Activated gamma-delta T cell treated with Interleukin-2 at 50 U/mL for 16 hours (primary cell): Measurements from ENCODE around the gene FOXP1.
"Not testable (repeated sequence)": the region's sequence is repeated elsewhere in the genome, so short reads cannot be mapped to it uniquely, and the experiment has no call there.

Source experiments
- DNase-seq: peaks from one replicate; pipeline ENCODE4 v3.0.0-alpha.2; 2020

Gene FOXP1

DNA sequence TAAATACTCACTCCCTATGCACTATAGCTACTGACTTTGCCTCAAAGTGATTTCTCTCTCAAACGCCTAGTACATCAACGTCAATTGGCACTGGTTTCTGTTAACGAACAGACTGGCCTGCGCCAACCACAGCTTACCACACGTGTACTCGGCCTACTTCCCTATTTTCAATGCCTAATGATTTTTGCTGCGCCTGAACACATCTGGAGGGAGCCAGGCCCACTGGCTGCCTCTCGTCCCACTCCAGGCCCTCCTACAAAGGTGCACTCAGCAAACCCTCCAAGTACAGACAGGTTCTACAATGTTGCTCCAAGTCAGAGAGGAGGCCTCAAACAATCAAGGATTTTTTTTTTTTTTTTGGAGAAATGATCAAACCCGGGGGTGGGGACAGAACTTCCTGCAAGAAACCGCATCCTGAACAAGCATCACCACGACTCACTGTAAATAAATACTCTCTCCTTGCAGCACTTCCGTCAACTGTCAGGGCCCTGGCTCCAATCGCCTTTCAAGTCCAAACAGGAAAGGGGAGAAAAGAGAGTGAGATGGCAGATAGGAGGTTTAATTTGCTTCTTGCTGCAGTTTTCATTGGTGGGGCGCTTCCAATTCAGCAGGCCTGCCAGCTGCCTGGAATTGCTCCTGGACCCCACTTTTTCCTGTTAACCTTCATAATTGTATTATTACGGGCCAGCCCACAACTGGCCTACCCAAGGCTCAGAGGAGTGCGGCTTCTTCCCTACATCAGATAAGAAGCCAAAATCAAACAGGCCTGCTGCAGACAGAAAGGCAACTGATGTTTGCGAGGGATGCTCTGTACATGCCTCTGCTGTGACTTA lies 139.3 kb downstream of the FOXP1 start:
- peak; percentile 72 for DNase-seq

DNA sequence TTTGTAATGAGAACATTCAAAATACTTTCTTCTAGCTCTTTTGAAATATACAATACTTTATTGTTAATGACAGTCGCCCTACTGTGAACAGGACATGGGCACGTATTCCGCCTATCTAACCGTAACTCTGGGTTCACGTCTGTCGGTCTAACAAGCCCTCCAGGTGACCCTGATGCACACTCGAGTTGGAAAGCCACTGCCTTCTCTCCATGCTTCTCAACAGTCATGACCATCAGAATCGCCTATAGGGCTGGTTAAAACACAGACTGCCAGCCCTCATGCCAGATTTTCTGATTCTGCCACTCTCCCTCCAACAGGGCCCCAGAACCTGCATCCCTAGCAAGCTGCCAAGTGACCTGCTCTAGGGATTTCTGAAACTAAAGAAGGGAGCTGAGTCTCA lies 140.2 kb downstream of the FOXP1 start:
- DNase-seq: no peak

DNA sequence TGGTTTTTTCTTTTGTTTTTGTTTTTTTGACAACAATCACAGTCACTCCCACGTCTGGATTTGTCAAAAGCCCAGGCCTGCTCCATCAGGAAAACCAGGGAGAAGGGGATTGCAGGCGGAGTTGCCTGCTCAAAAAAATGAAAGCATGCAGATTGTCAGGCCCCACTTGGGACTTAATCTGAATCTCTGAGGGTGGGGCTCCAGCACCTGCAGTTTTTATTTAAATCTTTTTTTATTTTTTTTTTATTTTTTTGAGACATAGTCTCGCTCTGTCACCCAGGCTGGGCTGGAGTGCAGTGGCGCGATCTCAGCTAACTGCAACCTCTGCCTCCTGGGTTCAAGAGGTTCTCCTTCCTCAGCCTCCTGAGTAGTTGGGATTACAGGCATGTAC lies 140.9 kb downstream of the FOXP1 start:
- no peak for DNase-seq

DNA sequence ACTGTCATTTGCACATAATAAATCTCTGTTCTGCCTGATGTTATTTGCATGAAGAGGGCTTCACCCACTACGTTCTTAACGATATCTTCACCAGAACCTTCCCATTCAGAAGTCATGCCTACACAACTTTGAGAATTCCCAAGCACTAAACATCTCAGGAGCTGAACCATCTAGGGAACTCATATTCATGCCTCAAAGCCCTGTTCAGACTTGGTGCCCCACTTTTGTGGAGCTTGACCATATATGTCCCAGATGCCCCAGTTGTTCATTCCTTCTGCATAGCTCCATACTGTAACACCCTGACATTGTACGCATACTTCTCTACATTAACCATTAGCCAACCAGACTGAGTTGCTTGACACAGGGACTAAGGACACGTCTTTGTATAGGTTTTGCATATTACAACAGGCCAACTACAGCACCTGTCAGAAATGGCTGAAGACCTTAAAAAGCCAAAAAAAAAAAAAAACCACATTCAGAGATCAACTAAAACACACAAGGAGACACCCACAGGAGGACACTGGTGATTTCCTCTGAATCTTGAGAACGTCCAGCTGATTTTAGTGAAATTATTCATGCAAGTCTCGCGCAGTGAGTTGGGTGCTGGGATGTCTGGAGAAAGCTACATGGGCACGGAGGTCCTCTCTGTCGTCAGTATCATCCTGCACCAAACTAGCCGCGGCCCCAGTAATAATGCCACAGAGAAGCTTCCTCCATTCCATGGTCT lies 141.4 kb downstream of the FOXP1 start:
- no peak for DNase-seq

DNA sequence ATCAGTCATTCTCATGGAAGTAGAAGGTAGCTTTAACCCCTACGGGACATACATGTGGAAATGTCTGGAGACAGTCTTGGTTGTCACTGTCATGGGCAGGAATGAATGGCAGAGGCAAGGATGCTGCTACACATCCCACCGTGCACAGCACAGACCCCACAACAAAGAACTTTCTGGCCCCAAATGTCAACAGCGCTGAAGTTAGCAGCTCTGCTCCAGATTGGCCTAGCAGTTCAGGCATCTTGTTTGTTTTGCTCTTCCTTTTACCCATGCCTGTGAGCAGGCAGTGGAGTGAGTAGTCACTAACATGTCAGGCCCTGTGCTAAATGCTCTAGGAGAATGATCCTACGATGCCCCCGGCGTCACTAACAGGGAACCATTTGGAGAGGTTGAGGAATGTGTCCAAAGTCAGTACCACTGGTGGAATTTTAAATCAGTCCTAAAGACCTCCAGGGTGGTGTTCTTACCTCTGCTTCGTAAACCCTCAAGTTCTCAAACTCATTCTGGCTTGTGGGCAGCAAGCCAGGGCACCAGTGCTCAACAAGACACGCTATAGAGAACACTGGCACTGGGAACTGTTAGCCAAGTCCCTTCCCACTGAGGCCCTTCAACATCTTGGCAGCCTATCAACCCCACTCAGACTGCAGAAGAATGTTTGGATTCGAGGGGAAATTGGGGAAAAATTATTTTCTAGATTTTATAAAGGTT lies 142.2 kb downstream of the FOXP1 start:
- DNase-seq: no peak

DNA sequence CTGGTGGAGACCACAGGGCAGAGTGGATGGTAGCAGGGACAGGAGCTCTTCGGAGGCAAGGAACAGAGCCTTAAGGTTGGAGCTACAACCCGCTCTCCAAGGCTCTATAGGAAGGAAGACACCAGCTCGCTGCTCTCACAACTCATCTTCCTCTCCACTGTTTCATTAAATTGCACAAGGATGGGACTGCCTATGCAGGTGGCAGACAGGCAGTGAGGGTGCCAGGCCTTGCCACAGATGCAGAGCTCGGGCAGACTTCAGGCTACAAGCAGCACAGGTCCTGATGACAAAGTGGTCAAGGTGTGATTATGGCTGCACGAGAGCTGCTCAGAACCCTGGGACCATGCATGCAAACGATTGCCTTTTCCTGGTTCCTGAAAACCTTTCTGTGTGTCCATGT lies 144.6 kb downstream of the FOXP1 start:
- DNase-seq: no peak

DNA sequence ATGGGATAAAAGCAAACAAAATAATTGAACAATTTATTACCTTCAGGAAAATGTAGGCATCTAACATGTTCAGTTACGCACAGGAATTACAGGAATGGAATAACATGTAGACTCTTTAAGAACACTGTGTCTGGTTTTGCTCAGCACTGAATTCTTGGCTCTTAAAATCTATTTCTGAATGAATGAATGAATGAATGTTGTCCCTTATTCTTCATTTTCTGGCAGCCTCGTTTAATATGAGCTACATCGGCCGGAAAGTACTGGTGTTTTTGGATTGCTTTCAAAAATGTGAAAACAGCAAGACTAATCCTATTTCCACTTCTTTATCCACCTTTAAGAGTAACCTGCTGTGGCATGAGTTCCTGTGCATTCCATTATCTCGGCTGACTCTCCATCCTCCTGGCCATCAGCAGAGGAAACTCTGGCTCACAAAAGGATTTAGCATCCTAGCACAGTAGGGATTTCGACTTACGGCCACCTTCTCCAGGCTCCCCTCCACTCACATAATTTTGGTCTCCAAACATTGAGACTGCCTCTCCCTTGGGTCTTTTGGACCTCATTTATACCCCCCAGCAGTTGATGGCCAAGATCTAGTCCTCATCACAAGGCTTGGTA lies 145.3 kb downstream of the FOXP1 start:
- DNase-seq: no peak

DNA sequence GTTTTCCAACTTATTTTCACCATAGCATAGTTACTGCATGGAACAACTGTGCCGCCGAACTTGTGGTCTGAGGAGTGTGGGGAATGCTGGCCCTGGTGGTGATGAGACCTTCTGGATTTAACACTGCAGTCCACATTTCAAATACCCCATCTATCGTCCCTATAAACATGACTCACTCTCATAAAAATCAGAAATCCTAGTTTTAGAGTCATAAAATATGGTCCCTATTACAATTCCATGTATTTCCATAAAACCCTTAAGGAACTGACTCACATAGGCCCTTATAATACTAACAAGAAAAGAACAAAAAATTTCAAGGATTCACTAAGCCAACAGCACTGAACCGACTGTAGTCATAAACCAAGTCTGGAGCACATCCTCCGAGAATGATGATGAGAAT lies 147.2 kb downstream of the FOXP1 start:
- DNase-seq: no peak

DNA sequence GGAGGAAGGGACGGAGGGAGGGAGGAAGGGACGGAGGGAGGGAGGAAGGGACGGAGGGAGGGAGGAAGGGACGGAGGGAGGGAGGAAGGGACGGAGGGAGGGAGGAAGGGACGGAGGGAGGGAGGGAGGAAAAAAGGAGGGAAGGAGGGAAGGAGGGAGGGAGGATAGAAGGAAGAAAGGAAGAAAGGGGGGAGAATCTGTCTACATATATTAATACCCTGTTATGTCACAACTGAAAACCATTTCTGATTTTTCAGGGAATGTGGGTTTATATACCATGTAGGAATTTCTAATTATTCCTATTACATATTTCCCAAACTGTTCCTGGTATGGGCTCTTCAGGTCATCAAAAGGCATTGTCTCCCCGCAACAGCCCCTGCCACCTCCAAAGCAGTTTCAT lies 147.7 kb downstream of the FOXP1 start:
- not testable (repeated sequence) for DNase-seq

DNA sequence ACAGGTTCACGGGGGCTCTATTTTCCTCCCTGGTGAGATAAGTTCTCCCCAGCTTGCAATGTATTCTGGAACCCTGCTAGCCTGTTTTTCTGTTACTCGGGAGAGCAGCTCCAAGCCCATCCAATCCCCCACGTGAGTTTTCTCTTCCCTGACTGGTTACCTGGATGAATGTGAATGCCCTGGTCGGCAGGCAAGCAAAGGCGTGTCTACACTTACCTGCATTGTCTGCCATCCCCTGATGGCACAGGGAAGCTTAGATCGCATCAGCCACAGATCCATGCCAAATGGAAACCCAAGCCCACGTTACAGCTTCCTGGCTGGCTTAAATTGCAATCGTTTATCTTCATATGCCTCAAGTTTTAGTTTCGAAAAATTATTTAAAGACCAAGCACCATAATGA lies 149.9 kb downstream of the FOXP1 start:
- no peak for DNase-seq

DNA sequence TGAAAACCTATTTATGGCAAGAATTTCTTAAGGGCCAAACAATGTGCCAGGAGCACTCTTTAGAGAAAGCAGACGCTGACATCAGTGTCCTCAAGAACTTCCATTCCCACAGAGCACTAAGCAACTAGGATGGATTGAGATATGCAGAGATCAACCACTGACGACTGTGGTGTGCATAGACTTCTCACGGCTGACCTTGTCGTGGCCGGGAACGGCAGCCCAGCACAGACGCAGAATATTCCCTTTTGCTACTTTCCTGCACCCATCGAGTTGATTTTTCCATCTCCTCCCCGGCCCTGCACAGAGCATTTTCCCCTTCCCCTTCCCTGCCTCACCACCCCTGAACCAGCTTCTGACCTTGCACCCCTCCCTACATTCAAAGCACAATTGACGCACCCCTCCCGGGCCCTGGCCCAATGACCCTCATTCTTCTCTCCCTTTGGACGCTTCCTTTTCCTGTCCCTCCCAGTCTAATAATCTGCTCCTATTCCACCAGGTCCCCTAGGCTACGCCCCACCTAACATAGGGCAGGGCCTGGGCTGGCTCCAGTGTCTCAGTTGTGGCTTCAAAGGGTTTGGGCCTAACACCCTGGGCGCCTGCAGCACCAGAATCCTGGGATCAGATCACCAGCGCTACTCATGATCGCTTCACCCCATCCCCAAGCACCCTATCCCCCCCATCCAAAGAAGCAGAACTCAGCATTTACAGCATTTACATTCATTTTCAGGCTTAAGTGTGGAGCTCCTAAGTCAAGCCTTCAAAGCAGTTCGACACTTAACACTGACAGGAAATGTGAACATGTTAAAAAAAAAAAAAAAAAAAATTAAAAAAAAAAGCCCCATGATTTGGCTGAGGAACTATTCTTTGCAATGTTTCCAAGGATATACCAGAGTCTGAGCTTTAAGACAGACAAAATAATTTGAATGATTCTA lies 151.2 kb downstream of the FOXP1 start:
- no peak for DNase-seq

DNA sequence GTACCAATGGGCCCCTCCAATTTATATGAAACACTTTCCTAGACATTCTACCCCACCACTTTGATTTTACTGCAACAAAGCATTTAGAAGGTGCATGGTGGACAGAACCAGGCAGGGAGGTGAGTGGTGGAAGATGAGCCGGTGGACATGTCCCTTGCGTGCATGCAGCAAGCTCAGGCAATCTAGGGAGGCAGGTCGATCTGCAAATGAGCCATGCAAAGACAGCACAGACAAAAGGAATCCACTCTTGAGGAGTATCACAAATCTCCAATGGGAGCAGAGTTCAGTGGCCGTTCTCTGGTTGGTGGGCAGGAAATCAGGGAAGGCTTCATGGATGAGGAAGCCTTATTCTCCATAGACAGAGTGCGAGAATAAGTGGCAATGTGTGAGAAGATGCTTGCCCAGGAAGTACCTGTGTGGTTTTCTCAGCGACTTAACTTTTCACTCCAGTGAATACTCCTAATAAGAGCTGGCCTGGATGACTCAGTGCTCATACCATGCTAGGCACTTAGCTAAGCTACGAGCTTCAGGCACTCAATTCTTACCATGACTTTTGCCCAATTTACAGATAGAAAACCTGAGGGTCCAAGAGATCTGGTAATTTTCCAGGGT lies 152.5 kb downstream of the FOXP1 start:
- DNase-seq: no peak

DNA sequence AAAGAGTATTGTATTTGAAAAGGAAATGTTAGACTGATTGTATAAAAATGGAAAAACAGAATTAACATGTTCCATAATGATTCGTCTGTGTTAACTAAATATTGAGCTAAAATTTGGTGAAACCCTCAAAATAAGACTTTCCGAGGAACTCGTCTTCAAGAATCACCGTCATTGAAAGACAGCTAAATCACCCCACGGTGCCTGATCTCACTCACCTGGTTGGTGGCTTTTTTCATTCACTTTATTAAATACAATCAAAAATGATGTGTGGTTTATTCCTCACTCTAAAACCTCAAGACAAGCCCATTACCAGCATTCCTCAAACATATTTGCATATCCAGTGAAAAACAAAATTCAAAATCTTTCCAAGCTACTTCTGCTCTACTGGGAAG lies 153.9 kb downstream of the FOXP1 start:
- DNase-seq: no peak

DNA sequence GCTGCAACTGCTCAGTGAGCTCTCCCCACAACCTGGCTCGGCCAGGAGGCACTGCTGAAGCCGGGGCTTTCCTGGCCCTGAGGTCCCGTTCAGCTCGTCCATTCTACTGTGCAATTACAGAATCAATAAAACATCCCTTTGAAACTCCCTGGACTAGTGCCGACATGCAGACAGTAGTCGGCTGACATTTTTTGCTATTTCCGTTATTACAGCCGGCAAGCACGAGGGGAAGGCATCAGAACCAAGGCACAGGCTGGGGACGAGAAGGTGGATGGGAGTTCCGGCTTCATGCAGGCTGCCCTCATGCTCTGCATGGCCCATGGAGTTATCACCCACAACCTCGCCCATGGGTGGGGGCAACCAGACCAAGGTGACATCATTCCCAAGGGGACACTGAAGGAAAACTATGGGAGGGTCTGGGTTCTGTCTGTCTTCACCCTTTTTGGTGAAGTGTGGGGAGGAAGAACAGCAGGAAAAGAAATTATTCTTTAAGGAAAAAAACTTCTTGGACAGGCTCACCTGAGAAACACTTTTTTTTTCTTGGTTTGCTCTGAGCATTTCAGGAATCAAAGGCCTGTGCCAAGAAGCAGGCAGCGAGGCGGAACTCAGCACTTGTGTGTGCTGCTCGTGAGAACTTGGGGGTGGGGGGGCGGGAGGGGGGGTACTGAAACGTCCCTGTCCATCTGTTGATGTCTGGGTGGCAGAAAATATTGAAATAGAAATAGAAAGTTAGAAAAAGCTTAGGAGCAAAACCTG lies 154.5 kb downstream of the FOXP1 start:
- DNase-seq: no peak

DNA sequence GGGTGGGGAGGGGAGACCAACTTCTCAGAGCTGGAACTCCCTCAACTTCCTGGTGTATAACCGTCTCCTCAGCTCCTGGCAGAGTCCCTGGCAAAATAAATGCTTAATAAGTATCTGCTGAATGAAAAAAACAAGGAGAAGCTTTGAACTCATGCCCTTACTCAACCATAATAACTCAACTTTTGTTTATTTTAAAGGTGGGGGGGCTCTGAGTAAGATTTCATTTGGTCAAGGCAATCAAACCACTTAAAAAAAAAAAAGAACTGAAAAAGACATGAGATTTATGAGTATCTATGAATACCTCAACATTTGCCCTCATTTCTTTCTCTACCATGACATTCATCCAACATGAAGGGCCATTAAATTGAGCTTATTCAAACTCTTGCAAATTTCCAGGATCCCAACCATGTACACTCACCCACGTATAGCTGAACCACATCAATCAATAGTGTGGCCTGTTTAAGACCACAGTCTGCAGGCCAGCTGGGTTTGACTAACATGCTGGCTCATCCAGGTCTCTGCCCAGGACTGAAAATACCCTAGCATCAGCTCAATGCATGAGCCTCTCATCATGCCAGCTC lies 157.9 kb downstream of the FOXP1 start:
- no peak for DNase-seq

DNA sequence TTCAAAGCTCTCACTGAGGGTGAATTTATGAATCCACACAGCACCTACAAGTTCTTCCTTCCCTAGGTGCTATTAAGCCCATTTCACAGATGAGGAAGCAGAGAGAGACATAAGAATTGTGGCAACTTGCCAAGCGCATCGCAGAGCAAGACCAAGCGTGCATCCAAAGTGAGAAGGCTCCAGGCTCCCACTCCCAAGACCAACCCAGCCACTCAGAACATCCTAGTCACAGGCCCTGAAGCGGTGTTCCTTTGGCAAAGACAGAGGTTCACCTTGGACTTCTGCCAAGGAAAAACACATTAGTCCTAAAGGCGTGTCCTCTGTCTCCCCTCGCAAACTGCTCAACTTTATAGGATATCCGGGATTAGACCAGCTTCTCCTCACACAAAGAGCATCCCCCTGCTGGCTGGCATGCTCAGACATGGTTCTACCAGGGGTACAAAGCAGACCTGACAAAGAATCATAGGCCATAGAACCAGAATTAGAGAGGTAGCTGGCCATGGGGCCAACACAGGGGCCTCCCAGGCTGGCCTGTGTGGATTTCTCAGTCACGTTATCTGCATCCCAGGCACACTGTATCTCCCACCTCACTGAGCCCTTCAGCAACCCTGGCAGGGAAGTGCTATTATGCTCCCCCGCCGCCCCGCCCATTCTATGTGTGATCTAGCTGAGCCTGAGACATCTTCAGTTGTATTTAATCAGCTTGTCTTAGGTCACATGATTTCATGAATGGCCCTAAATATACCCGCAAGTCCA lies 160.2 kb downstream of the FOXP1 start:
- no peak for DNase-seq

DNA sequence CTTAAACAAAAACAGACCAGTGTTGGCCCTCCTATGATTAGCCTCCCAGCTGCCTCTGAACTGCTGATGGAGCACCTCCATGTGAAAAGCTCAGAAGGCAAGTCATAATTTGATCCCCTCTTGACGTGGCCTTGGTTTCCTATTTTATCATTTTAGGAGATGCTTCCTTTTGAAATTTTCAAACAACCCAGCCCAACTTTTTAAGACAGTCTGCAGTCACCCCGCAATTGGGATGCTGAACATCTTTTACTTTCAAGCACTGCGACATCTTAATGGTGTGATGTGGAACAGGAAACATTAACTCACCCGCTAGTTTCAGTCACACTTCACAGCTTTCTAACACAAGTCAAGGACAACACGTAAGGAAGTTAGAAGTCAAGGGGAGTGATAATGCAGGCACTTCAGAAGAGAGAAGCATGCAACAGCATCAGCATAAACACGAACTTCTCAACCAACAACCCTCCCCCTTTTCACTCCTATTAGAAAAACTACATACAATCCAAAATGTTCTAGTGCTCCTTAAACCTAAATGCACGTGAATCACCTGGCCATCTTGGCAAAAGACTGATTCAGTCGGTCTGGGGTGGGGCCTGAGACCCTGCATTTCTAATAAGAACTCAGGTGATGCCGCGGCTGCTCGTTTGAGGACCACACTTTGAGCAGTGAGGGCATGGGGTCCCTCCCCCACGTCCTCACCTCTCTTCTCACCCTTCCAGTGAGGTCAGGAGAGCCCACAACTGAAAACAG lies 161.5 kb downstream of the FOXP1 start:
- peak; percentile 22 for DNase-seq

DNA sequence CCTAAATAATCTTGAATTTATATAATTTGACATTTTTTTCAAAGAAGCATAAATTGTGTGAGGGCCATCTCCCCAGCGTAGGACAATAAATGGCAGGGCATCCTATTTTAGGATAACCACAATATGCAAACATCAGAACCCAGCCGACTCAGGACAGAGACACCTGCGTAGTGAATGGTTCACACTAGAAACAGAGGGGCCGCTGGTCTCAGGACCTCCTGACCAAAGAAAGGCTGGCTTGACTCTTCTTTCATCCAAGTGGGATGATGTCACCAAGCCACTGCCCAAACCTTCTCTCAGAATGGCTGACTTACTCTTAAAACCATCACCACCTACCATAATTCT lies 162.1 kb downstream of the FOXP1 start:
- no peak for DNase-seq

DNA sequence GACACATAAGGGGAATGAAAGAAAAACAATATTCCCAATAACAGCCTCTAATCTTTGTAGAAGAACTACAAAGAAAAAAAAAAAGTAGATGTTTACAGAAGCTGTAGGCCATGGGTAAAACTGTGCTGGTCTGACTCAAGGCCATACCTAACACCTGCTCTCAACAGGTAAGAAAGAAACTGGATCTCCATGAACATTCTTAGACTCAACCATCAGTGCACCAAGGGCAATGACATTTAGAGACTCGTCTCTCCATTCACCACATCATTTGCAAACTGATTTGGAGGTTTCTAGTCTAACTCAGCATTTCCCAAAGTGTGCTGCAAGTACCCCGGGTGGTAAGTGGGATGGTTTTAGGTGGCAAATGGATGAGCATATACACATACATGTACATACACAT lies 164.2 kb downstream of the FOXP1 start:
- no peak for DNase-seq
